Stimulated activated CD8-positive, alpha-beta memory T cell treated with anti-CD3 and anti-CD28 coated beads, Interleukin-12 subunit alpha, Interleukin-12 subunit beta, amount 100 ng/mL, for 1 hour (primary cell): ENCODE measurements around the gene TOR3A.
A peak's percentile ranks its signal among the peaks of the same experiment; 100 is the strongest.
"Not testable (repeated sequence)": the region's sequence is repeated elsewhere in the genome, so short reads cannot be mapped to it uniquely, and the experiment has no call there.

Source experiments
- DNase-seq: peaks from one replicate; pipeline ENCODE4 v3.0.0-alpha.2; 2020; ENCODE audit warnings: low read depth

Gene TOR3A

DNA sequence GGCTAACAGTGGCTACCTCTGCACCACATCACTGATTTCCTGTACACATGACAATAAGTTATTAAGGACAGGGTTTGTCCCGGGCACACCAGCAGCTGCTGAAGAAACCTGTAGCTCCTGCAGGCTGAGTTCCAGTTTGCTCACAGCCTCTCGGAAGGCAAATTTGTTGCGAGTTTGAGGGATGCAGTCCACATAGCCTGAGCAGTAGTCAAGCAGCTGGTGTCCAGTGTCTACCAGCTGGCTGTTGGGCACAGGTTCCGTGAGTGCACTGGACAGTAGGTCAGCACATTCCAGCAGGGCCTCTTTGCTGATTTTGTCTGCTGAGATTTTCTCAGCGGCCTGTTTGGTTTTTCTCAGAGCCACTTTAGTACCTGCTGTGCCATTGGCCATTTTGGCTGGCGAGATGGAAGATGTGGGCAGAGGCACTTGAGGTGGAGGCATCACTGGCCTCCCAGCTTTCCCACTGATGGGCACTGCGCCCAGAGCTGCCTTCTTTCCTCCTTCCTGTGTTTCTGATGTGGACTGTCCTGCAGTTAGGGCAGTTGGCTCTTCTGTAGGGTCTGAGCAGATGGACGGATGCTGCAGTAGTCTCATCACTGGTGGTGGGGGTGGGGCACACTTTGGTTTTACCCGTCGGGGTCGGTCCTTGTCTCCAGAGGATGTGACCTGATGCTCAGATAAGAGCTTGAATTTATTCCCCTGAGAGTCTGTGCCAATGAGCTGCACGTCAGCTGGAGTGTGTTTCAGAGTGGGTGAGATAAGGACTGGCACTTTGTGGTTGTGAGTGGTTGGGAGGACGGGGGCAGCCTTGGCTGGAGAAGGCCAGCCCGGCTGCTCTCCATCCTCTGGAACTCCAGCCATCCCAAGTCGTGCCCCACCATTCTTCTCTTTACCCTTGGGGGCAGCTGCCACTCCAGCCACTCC, 26.1 kb downstream of the TOR3A start:
- DNase-seq, result no peak

DNA sequence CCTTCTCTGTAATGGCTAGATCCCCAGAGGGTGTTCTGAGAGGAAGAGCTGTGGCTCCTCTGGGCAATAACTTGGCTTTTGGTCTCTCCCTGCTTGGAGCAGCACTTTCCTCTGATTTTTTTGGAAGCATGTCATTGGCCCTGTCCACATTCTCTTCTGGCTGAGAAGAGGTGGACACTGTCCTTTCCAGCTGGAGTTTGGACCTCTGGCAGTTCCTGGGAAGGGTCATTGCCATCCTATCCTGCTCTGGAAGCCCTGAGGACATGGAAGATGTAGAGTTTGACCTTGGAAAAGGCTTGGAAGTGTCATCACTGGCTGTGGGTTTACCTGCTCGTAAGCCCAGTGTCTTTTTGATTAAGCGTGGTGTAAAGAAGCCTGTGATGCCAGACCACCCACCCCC, 26.8 kb downstream of the TOR3A start:
- DNase-seq, result no peak

DNA sequence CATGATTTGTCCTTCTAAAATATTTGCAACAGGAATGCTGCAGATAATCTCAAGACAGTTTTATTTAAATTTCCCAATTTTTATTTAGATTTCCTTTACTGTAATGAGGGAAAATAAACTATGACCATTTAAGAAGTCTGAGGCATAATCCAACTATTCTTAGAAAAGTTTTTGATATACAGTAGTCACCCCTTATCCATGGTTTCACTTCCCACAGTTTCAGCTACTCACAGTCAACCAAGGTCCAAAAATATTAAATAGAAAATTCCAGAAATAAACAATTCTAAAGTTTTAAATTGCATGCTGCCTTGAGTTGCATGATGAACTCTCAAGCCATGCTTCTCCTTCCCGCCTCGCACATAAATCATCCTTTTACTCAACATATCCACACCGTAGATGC, 33.3 kb downstream of the TOR3A start:
- no peak for DNase-seq

DNA sequence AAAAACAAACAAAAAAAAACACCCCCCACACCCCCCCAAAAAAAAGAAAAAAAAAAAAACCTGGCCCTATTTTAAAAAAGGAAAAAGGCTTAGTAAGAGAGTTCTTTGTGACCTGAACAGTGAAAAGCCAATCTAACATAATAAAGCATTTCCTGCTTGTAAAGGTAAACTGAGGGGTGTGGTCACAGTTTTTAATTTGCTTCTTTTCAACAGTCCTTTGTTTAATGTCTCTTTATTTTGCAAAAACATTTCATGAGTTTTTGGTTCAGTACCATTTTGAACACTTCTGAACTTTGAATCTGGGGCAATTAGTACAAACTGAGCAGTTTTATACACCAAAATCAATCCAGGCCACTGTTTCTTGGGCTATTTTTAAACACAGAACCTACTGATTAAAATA, 37.6 kb downstream of the TOR3A start:
- DNase-seq, result no peak

DNA sequence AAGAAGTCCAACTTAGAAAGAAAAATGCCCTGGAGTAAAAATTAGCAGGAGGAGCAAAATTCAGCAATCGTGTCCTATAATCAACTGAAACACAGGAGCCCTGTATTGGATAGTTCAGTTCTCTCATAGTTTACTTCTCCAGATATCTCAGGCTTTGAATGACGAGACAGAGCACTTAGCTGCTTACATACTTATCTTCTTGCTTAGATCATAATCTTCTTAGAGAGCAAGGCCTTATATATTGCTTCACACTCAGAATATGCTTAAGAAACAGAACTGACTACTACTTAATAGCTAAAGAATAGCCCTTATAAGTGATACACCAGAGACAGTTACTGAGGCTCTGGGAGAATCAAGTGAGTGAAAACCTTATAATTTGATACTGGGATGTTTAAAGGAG, 38.9 kb downstream of the TOR3A start:
- DNase-seq, result no peak

DNA sequence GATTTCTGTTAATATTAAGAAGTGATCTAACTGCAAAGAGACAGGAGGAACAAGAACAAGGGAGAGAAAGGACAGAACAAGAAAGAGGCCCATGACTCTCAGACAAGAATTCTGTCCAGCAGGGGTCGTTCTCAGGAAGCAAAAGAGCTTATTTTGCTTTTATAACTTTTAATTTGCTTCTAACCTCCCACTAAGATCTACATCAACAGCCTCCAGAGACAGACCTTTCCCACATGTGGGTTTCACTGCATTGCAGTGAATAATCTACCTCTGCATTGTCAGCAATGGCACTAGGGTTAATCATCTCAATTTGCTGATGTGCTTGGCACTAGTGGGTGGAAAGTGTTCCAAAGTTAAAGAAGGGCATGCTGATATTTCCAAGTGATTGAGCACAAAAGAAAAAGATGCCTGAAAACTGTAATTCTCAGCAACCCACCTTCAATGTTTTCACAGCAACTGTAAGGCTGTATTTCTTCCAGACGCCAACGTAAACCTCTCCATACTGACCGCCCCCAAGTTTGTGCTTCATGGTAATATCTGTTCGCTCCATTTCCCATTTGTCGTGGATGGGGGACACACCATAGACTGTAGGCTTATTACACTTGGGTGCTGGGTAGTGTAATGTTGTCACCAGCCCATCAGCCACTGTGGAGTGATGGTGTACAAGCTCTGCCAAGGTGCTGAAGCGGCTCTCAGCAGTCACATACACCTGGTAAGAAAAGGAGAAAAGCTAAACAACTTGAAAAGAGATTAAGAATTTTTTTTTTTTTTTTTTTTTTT, 39.5 kb downstream of the TOR3A start:
- peak; percentile 15 for DNase-seq

DNA sequence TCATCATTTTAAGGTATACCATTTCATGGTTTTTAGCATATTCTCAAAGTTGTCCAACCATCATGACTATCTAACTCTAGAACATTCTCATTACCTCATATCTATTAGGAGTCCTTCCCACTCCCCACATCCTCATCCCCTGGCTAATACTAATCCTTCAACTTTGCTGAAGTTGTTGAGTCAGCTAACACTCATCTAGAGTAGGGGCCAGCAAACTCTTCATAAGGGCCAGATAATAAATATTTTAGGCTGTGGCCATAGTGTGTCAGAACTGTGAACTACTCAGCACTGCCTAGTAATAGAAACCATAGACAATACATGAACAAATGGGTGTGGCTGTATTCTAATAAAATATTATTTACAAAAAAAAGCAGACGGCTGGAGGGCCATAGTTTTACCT, 43.0 kb downstream of the TOR3A start:
- DNase-seq, result no peak

DNA sequence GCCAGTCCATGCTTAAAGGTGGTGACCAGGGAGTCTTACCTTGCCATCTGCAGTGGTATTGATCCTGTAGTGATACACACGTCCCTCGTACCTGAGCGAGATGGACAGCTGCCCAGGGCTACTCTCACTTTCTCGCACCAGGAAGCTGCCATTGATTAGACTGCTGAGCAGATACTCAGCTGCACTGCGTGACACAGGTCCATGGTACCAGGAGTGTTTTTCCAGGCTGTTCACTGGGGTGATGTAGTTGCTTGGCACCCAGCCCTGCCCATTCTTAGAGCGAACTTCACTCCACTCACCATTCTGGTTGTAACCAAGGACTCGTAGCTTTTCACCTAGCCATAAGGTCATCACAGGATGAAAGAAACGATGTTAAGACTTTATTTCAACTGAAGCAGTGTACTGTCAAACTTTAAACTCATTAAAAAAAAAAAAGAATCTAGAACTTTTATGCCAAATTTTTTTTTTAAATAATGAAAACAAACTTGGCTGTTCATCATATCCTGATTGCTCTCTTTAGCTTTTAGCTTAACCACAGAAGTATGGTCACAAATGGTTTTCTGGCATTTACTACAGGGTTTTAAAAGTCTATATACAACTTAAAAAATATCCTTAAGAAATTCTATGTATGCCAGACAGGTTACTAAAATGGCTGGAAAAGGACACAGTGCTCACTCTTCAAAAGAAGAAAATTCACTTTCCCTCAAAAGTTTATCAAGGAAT, 44.6 kb downstream of the TOR3A start:
- DNase-seq, result no peak

DNA sequence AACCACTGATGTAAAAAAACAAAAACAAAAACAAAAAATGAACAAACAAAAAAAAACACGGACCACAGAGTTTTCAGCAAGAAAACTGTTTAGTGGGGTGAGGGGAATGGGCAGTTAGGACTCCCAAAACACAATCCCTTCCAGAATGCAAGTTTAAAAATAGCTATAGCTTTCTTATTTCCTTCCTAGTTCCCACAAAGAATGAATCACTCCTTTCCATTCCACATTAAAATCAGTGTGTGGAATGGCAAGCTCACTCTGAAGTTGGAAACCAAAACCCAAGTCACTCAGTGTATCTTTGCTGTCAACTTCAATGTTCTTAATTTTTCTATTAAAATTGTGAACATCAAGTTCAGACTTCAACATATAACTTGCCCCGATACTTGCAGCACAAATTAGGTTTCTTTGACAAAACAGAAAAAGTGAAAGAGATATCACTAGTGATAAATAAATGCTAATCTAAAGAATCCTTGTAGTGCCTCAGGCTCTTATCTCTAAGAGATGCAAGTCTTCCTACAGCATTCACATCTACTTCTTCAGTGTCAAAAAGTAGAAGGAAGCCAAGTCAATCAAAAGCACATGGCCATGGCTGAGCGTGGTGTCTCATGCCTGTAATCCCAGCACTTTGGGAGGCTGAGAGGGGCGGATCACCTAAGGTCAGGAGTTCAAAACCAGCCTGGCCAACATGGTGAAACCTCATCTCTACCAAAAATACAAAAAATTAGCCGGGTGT, 45.5 kb downstream of the TOR3A start:
- no peak for DNase-seq

DNA sequence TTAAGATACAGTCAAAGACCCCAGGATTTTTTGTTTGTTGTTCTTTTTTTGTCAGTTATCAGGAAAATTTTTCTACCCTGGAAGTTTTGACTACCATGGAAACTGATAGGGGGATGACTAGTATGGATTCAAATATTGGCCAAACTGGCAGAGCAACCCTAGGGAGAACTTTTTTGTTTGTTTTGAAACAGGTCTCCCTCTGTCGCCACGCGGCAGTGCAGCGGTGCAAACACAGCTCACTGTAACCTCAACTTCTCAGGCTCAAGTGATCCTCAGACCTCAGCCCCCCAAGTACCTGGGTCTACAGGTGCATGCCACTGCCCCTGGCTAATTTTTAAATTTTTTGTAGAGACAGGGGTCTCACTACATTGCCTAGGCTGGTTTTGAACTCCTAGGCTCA, 46.6 kb downstream of the TOR3A start:
- DNase-seq, result no peak

DNA sequence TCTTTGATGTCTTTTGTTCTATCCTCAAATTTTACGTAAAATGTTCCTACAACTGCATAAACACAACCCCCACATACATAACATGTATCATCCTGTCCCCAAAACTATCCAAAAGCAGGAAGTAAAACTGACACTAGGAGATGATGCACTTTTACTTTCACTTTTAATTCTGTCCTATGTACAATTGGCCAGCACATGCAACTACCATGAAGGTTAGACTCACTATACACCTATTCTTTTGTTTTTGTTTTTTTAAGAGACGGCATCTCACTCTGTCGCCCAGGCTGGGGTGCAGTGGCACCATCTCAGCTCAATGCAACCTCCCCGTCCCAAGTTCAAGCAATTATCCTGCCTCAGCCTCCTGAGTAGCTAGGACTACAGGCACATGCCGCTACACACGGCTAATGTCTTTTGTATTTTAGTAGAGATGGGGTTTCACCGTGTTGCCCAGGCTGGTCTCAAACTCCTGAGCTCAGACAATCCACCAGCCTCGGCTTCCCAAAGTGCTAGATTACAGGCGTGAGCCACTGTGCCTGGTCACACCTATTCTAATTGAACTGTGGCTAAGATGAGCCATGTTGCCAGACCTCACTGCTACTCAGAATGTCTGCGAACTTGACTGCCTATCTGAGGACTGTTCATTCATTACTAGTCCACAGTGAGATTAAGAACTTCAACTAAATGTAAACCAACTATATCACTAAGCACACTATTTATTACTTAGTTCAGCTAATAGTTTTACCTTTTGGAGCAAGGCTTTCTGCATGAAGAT, 48.0 kb downstream of the TOR3A start:
- DNase-seq, result no peak

DNA sequence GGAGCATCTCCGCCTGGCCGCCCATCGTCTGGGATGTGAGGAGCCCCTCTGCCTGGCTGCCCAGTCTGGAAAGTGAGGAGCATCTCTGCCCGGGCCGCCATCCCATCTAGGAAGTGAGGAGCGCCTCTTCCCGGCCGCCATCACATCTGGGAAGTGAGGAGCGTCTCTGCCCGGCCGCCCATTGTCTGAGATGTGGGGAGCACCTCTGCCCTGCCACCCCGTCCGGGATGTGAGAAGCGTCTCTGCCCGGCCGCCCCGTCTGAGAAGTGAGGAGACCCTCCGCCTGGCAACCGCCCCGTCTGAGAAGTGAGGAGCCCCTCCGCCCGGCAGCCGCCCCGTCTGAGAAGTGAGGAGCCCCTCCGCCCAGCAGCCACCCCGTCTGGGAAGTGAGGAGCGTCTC, 53.3 kb downstream of the TOR3A start:
- DNase-seq, result not testable (repeated sequence)

DNA sequence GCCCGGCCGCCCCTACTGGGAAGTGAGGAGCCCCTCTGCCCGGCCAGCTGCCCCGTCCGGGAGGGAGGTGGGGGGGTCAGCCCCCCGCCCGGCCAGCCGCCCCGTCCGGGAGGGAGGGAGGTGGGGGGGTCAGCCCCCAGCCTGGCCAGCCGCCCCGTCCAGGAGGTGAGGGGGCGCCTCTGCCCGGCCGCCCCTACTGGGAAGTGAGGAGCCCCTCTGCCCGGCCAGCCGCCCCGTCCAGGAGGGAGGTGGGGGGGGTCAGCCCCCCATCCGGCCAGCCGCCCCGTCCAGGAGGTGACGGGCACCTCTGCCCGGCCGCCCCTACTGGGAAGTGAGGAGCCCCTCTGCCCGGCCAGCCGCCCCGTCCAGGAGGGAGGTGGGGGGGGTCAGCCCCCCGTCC, 53.8 kb downstream of the TOR3A start:
- DNase-seq, result not testable (repeated sequence)

DNA sequence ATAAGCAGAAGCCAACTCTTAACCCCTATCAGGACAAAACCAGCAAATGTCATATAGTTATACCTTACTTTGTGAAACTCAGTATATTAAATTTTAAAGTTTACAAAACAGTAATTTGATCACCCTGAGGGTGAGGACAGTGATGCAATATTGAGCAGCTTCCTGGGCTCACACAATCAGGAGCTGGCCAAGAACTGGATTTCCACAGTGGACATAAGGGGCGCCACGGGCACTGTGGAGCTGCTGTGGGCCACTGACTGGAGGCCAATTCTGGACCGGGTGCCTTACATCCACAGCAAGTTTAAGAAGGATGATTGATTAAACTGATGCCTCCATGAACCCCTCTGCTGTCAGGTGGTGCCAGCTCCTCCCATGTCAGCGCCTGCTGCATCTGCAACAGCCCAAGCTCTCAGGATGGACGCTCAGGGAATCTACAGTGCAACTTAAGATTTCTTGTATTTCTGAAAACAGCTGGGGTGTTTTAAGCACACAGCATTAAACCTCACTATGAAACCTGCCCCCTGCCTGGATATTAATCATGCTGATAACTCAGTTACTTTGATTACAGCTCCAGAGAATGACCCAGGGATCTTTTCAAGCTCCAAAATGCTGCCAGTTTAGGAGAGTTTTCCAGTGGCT, 55.9 kb downstream of the TOR3A start:
- DNase-seq, result no peak

DNA sequence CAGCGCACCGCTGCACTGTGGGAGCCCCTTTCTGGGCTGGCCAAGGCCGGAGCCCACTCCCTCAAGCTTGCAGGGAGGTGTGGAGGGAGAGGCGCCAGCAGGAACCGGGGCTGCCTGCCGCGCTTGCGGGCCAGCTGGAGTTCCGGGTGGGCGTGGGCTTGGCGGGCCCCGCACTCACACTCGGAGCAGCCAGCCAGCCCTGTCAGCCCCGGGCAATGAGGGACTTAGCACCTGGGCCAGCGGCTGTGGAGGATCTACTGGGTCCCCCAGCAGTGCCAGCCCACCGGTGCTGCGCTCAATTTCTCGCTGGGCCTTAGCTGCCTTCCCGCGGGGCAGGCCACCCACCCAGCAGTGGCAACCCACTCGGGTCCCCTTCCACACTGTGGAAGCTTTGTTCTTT, 56.9 kb downstream of the TOR3A start:
- DNase-seq, result not testable (repeated sequence)

DNA sequence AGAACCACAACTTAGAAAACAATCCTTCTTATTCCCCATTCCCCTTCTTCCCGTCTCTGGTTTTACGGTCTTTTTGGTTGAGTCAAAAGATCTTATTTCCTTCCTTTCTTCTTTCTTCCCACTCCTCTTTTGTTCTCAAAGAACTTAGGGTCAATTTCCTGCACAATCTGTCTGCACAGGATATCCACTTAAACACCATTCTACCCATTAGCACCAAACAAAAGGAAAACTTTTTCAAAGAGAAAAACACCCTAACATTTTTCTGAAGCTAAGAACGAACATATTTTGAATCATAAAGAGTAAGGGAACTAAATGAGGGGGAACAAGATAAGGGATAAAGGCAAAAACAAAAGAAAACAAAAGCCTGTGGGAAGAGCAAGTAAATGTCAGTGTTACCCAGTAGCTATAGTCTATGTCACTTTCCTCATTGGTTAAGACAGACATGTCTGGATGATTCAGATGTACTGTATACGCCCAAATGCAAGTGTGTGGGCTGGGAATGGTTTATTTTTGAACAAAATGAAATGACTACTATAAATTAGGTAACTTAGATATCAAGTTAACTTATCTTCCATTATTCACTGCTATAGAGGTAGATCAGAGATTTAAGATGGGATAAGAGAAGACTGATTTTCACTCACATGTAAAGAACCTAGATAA, 59.9 kb downstream of the TOR3A start:
- DNase-seq, result no peak

DNA sequence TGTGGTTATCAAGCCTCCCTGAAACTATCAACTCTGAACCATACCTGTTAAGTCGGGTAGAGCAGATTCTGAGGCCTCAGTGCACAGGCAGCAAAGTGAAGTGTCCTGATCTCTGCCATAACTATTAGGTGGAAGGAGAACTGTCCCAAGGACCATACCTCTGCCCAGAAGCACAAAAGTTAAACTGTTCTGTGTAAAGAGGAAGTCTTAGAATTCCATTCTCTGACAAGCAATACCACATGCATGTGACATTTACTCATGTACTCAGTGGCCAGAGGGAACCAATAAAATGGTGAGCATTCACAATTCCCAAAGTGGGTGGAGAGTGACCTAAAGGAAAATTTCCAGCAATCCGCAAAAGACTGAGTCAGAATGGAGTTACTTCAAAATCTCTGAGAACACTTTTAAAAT, 61.0 kb downstream of the TOR3A start:
- no peak for DNase-seq

DNA sequence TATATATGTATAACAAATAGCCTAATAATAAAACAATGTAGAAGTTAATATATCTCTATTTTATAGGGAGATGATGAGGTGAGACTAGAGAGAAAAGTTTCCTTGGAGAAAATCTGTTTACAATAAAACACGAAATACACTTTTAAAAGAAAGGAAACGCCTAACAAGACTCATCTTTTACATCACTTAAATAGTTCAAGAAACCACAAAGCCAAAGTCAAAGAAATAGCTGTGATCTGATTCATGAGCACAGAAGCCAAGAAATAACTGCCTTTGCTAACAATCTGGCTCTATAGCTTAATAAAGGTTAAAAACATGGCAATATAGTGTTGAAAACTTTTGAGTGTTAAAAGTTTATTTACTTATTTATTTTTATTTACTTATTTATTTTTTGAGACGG, 61.5 kb downstream of the TOR3A start:
- DNase-seq, result no peak

DNA sequence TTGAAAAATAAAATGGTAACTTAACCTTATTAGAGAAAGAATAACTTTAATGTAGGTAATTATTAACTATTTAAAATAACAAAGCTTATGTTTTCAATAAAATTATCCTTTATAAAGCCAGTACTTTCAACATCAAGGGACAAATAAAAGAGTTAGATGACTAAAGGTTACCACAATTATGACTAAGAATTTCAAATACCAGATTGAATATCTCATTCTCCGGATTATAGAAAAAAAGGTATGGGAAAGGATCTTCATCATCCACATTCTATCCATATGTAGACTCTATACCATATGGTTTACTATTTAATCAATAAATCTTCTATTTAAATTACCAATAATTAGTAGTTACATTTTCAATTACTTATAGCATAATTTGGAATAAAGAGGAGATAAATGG, 62.8 kb downstream of the TOR3A start:
- DNase-seq, result no peak

DNA sequence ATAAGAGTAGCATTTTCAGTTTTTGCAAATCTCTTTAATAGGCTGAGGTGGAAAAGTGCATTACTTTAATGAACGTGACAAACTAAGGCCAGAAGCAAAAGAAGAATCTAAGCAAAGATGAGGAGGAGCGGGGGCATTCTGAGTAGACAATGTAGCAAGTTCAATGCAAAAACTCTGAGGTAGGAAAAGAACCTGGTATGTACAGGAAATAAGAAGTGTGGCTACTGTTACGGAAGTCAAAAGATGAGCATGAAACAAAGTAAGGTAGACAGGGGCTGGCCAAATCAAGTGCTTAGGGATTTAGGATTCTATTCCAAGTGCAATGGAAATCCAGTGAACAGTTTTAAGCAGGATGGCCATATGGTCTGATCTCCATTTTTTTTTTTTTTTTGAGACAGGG, 63.7 kb downstream of the TOR3A start:
- DNase-seq, result no peak
